B cell (primary cell): Measurements from ENCODE around the gene PTPN1. TPM values are rescaled to one million over a fixed set of nuclear protein-coding genes. Genes with fewer than 3 reads are reported as not detected.

Experiments used
- ATAC-seq: fragments of 200-7000 bp; cut with Tn5 transposase; one replicate; pipeline ENCODE4 v1.10.0; 2021; ENCODE audit warnings: low read depth, mild to moderate bottlenecking, moderate number of reproducible peaks, moderate library complexity
- CTCF ChIA-PET: fragments of 350-600 bp; sonication (Branson Sonifier 250); formaldehyde crosslinking; loops from one replicate; lab custom pipeline; 2021; ENCODE audit warnings: antibody characterized with exemption, inconsistent platforms; lab: Charles Lee
- POLR2A ChIA-PET: fragments of 350-600 bp; sonication (Branson Sonifier 250); formaldehyde crosslinking; loops from one replicate; lab custom pipeline; 2021; ENCODE audit warnings: antibody characterized with exemption; lab: Charles Lee
- DNase-seq: peaks from one replicate; pipeline ENCODE4 v3.0.0; 2013
- H2AFZ ChIP-seq: 2 replicates; pipeline ENCODE4 v1.6.1; 2012; ENCODE audit warnings: mild to moderate bottlenecking, low read depth, low read length; ENCODE audit not compliant: insufficient read depth, poor library complexity, severe bottlenecking
- H3K27ac ChIP-seq, 2 donors: 1 replicate in 1 of 2; 2 replicates in 1 of 2; pipeline ENCODE4 v1.5.1; 2012 to 2013; ENCODE audit warnings: low read length in 2 of 2, mild to moderate bottlenecking in 2 of 2, moderate library complexity in 1 of 2
- H3K27me3 ChIP-seq, 4 experiments: fragments of 200-600 bp in 1 of 4; sonication (generic) in 1 of 4; replicated peaks in 1 of 4; 1 replicate in 2 of 4; 2 replicates in 2 of 4; pipeline versions ENCODE4 v1.6.1 to v1.7.0; 2013 to 2016; ENCODE audit warnings: low read length in 3 of 4, mild to moderate bottlenecking in 2 of 4, mixed read lengths in 1 of 4, moderate library complexity in 1 of 4; ENCODE audit not compliant: insufficient read depth in 4 of 4, control insufficient read depth in 3 of 4; ENCODE audit errors: control extremely low read depth in 1 of 4
- H3K36me3 ChIP-seq, 2 experiments: replicated peaks in 1 of 2; 1 replicate in 1 of 2; 2 replicates in 1 of 2; pipeline versions ENCODE4 v1.6.1 to v1.7.1; 2013; ENCODE audit warnings: low read length in 1 of 2; ENCODE audit not compliant: insufficient read depth in 2 of 2, control insufficient read depth in 1 of 2; ENCODE audit errors: control extremely low read depth in 1 of 2, extremely low read depth in 1 of 2
- H3K4me1 ChIP-seq, 2 donors: fragments of 200-600 bp in 1 of 2; sonication (generic) in 1 of 2; 1 replicate in 1 of 2; 2 replicates in 1 of 2; pipeline versions ENCODE4 v1.5.1 to v1.6.1; 2013 to 2017; ENCODE audit warnings: low read length in 2 of 2; ENCODE audit not compliant: control insufficient read depth in 2 of 2, insufficient read depth in 2 of 2
- H3K4me2 ChIP-seq: replicated peaks from 2 replicates; pipeline ENCODE3; 2012; ENCODE audit warnings: mild to moderate bottlenecking, low read depth, low read length; ENCODE audit not compliant: poor library complexity, severe bottlenecking
- H3K4me3 ChIP-seq, 5 experiments: fragments of 200-600 bp in 1 of 5; sonication (generic) in 1 of 5; 1 replicate in 3 of 5; 2 replicates in 2 of 5; pipeline versions ENCODE4 v1.5.1 to v1.7.0; 2011 to 2016; ENCODE audit warnings: low read length in 4 of 5, mild to moderate bottlenecking in 4 of 5, low read depth in 2 of 5, control low read depth in 1 of 5, moderate library complexity in 1 of 5; ENCODE audit not compliant: insufficient read depth in 1 of 5; ENCODE audit errors: control extremely low read depth in 1 of 5, extremely low read depth in 1 of 5
- H3K79me2 ChIP-seq: fragments of 200-600 bp; sonication (generic); one replicate; pipeline ENCODE4 v1.6.0; 2016; ENCODE audit warnings: low read length; ENCODE audit not compliant: control insufficient read depth, insufficient read depth
- H3K9ac ChIP-seq: fragments of 200-600 bp; sonication (generic); 2 replicates; pipeline ENCODE4 v1.6.1; 2017; ENCODE audit warnings: mild to moderate bottlenecking, low read length, moderate library complexity
- H3K9me3 ChIP-seq, 3 donors: one replicate each; pipeline versions ENCODE4 v1.6.1 to v1.7.1; 2013; ENCODE audit warnings: low read length in 2 of 3; ENCODE audit not compliant: control insufficient read depth in 2 of 3, insufficient read depth in 1 of 3; ENCODE audit errors: control extremely low read depth in 1 of 3
- H4K20me1 ChIP-seq: 2 replicates; pipeline ENCODE4 v1.6.0; 2012; ENCODE audit warnings: mild to moderate bottlenecking, low read length; ENCODE audit not compliant: insufficient read depth, control insufficient read depth, poor library complexity, severe bottlenecking
- H3K27ac Mint-ChIP-seq: one replicate; pipeline ENCODE4 v1.8.0; 2021; ENCODE audit warnings: mixed read lengths
- H3K27me3 Mint-ChIP-seq: one replicate; pipeline ENCODE4 v1.8.0; 2021; ENCODE audit warnings: mixed read lengths
- H3K4me1 Mint-ChIP-seq: one replicate; pipeline ENCODE4 v1.8.0; 2021; ENCODE audit warnings: mixed read lengths
- H3K4me3 Mint-ChIP-seq: one replicate; pipeline ENCODE4 v1.8.0; 2021; ENCODE audit warnings: mixed read lengths
- H3K9me3 Mint-ChIP-seq: one replicate; pipeline ENCODE4 v1.8.0; 2022; ENCODE audit warnings: mixed read lengths; ENCODE audit not compliant: insufficient read depth
- EZH2 ChIP-seq: IDR thresholded peaks from 2 replicates; pipeline ENCODE4 v1.6.1; 2012; ENCODE audit warnings: borderline replicate concordance, low read depth, mild to moderate bottlenecking, moderate library complexity, low read length; ENCODE audit not compliant: insufficient read depth, poor library complexity, severe bottlenecking
- WGBS: methylation state at CpG from one replicate; pipeline ENCODE4 v1.1.5; 2013; ENCODE audit warnings: missing lambda C conversion rate; ENCODE audit not compliant: insufficient coverage; 5-methylcytosine and 5-hydroxymethylcytosine counted together
- intact Hi-C: fragments of 100-400 bp; cut with micrococcal nuclease; formaldehyde crosslinking; loops from one replicate; pipeline ENCODE4 v1.10.0; 2022
- polyA plus RNA-seq: library from polyadenylated mRNA; depleted of rRNA; stranded (reverse); fragments of >200 nt; gene quantifications from 2 replicates; pipeline ENCODE4 v1.2.3, GENCODE V29; 2012
- total RNA-seq, 2 donors: library from RNA; stranded (reverse); fragments of 120-200 nt in 1 of 2; gene quantifications; 1 replicate in 1 of 2; 2 replicates in 1 of 2; pipeline versions ENCODE4 v1.2.3 to v1.2.4, GENCODE V29; 2013 to 2022
- TF ChIP-seq, protein P1 (sequence below): fragments of 200-600 bp; IDR thresholded peaks from one replicate; pipeline ENCODE4 v1.8.0; 2022; ENCODE audit warnings: antibody characterized with exemption, mild to moderate bottlenecking

PTPN1 gene
- total and polyA plus RNA-seq, 2 donors (not counting 1 experiment from before 2014, with no cell fraction given), result 77.4 to 134 TPM

DNA sequence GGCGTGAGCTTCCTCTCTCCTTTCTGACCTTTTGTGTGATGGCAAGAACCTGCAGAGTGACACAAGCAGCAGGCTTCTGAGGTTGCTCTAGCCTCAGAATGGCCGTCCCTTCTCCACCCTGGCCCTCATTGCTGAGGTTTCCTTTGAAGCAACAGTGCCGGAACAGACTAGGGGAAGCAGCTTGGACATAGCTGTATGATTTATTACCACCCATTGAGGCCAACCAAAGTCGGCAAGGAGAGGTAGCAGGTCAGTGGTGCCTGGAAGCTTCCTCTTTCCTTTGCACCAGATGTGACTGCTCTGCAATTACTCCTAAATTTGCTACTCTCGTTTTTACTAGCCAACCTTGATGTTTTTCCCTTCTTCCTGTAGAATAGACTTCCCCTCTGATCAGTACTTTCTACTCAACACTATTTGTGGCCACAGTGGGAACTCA, 31.4 kb downstream of the PTPN1 start:
- peaks cover 98% of the 10 kb centered on the region for H3K79me2 ChIP-seq
- peaks cover 4% of the 10 kb centered on the region for H3K9me3 Mint-ChIP-seq
- ATAC-seq (peak; percentile 70), DNase-seq (peak; percentile 69)
- H3K36me3 ChIP-seq, result peaks cover 2 to 15% of the 10 kb centered on the region in 2 experiments
- intact Hi-C loops, result loop anchor here (5.0 to 10.0 kb wide), 2 partner anchors 36 to 273 kb away; no protein-coding TSS in a partner anchor
- H3K4me1 ChIP-seq, result peaks cover 74 to 91% of the 10 kb centered on the region in 2 donors
- POLR2A ChIA-PET, result interaction anchor here (0.7 to 5.1 kb wide), 6 partner anchors 10 to 31 kb away, joined by 3 to 19 read pairs (median 4); partner anchors contain the start of gene PTPN1
- H3K4me3 Mint-ChIP-seq, result peak overlapping the region; percentile 87
- peak overlapping the region; percentile 25 for H3K9ac ChIP-seq
- H3K27me3 Mint-ChIP-seq, result no peaks in the 10 kb centered on the region
- WGBS, result 8% methylated on average over 5 of the region's 5 CpGs
- peak overlapping the region in 4 of 5 experiments; percentile 3 to 23 (median 11) for H3K4me3 ChIP-seq
- peaks cover 9% of the 10 kb centered on the region for H4K20me1 ChIP-seq
- H3K9me3 ChIP-seq, result peaks cover 4 to 29% (median 27%) of the 10 kb centered on the region in 3 donors
- peaks cover 77% of the 10 kb centered on the region for H3K4me1 Mint-ChIP-seq
- H3K27ac ChIP-seq, result peak overlapping the region; percentile 74 to 76
- H3K27ac Mint-ChIP-seq, result peak overlapping the region; percentile 97
- H2AFZ ChIP-seq, result no peak overlapping the region
- CTCF ChIA-PET, result interaction anchor here (0.8 to 2.7 kb wide), 12 partner anchors 12 to 63 kb away, joined by 3 to 17 read pairs (median 4); no protein-coding TSS in a partner anchor
- H3K27me3 ChIP-seq, result no peaks in the 10 kb centered on the region
- peak overlapping the region; percentile 74 for H3K4me2 ChIP-seq
- TF ChIP-seq, protein P1, sequence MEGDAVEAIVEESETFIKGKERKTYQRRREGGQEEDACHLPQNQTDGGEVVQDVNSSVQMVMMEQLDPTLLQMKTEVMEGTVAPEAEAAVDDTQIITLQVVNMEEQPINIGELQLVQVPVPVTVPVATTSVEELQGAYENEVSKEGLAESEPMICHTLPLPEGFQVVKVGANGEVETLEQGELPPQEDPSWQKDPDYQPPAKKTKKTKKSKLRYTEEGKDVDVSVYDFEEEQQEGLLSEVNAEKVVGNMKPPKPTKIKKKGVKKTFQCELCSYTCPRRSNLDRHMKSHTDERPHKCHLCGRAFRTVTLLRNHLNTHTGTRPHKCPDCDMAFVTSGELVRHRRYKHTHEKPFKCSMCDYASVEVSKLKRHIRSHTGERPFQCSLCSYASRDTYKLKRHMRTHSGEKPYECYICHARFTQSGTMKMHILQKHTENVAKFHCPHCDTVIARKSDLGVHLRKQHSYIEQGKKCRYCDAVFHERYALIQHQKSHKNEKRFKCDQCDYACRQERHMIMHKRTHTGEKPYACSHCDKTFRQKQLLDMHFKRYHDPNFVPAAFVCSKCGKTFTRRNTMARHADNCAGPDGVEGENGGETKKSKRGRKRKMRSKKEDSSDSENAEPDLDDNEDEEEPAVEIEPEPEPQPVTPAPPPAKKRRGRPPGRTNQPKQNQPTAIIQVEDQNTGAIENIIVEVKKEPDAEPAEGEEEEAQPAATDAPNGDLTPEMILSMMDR, result no peak
- TF ChIP-seq EZH2, result no peak

DNA sequence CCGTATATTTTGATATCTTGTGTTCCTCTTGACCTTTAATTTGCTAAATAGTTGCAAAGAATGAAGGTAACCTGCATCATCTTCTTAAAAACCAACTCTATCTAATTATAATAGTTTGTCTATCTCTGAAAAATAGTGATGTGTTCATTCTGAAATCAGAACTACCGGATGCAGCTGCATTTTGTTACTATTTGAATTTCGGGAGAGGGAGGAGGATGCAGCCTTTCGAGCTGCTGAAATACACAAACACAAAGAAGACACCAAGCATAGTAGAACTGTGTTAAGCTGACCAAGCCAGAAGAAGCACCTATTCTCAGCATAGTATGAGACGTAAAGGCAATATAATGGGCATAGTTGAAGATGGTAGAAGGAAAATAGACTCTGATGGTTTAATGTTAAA, 33.1 kb downstream of the PTPN1 start:
- peaks cover 9% of the 10 kb centered on the region for H4K20me1 ChIP-seq
- peaks cover 2 to 27% (median 20%) of the 10 kb centered on the region in 3 donors for H3K9me3 ChIP-seq
- H3K27ac ChIP-seq, result peak overlapping the region; percentile 20 to 74
- peak overlapping the region; percentile 74 for H3K4me2 ChIP-seq
- H3K9ac ChIP-seq, result peak overlapping the region; percentile 58
- H3K36me3 ChIP-seq, result peaks cover 2 to 10% of the 10 kb centered on the region in 2 experiments
- peaks cover 98% of the 10 kb centered on the region for H3K79me2 ChIP-seq
- POLR2A ChIA-PET, result interaction anchor here (1.1 to 5.1 kb wide), 2 partner anchors 23 to 27 kb away, joined by 5 to 19 read pairs; no protein-coding TSS in a partner anchor
- DNase-seq, result no peak
- peaks cover 4% of the 10 kb centered on the region for H3K9me3 Mint-ChIP-seq
- intact Hi-C loops, result loop anchor here (5.0 to 10.0 kb wide), 2 partner anchors 34 to 271 kb away; no protein-coding TSS in a partner anchor
- TF ChIP-seq, protein P1, result no peak
- no peak for TF ChIP-seq EZH2
- H3K27me3 Mint-ChIP-seq, result no peaks in the 10 kb centered on the region
- peak overlapping the region; percentile 80 for H3K4me3 Mint-ChIP-seq
- no peaks in the 10 kb centered on the region for H3K27me3 ChIP-seq
- peaks cover 82% of the 10 kb centered on the region for H3K4me1 Mint-ChIP-seq
- WGBS, result no CpG with 5 or more reads among the region's 5 CpGs
- H3K4me1 ChIP-seq, result peaks cover 80 to 93% of the 10 kb centered on the region in 2 donors
- CTCF ChIA-PET, result interaction anchor here (0.9 to 2.7 kb wide), 5 partner anchors 24 to 39 kb away, joined by 3 to 17 read pairs (median 4); no protein-coding TSS in a partner anchor
- ATAC-seq, result no peak
- peak overlapping the region; percentile 91 for H3K27ac Mint-ChIP-seq
- no peak overlapping the region for H2AFZ ChIP-seq
- peak overlapping the region in 1 of 5 experiments; percentile 44 for H3K4me3 ChIP-seq
